HTR-8/SVneo (cell line): Measurements from ENCODE around the gene KDM1A.
"Not testable (repeated sequence)": the region's sequence is repeated elsewhere in the genome, so short reads cannot be mapped to it uniquely, and the experiment has no call there.

Experiments used
- DNase-seq: peaks from one replicate; pipeline ENCODE4 v3.0.0; 2011; ENCODE audit warnings: low spot score, mixed read lengths; ENCODE audit not compliant: insufficient read length
- FAIRE-seq: peaks from 2 replicates; lab custom pipeline; 2011; peaks lifted over from hg19 to GRCh38; lab: Jason Lieb, UNC

The KDM1A gene

DNA sequence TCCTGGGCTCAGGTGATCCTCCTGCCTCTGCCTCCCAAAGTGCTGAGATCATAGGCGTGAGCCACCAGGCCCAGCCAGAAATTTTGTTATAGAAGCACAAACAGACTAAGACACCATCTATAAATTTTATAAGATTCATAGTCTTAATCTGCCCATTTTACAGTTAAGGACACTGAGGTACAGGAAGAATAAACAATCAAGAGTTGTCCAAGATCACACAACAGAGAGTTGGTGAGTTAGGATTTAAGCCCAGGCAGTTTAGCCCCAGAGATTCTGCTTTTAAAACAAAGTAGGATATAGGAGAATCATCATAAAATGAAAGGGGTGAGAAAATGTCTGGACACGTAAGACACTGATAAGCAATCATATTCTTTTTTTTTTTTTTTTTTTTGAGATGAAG lies 10.4 kb upstream of the KDM1A start:
- no peak for DNase-seq
- no peak for FAIRE-seq

DNA sequence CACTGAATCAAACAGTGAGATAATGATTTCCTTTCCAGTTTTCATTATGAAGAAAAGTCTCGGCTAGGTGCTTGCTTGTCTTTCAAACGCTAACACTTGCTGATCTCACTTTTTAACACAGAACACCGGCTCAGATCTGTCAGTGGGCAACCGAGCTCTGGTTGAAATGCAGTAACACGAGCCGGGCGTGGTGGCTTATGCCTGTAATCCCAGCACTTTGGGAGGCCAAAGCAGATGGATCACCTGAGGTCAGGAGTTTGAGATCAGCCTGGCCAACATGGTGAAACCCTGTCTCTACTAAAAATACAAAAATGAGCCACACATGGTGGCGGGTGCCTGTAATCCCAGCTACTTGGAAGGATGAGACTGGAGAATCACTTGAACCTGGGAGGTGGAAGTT lies 9.2 kb upstream of the KDM1A start:
- DNase-seq, FAIRE-seq: not testable (repeated sequence)

DNA sequence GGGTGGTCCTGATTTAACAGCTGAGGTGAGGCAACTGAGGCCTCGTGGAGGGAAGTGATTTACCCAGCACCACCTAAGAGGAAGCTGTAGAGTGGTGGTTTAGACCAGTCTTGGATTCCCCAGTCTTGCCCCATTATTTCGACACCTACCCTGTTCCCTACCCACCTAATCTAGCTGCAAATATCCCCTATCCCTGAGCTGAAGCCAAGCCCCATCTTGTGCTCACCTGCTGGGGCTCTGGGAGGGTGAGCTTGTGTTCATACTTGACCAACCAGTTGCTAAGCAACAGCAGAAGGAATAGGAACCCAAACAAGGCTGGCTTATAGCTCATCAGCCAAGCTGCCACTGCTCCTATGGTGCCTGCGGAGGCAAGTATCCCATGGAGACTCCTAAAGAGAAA lies 5.6 kb upstream of the KDM1A start:
- FAIRE-seq = no peak
- no peak for DNase-seq

DNA sequence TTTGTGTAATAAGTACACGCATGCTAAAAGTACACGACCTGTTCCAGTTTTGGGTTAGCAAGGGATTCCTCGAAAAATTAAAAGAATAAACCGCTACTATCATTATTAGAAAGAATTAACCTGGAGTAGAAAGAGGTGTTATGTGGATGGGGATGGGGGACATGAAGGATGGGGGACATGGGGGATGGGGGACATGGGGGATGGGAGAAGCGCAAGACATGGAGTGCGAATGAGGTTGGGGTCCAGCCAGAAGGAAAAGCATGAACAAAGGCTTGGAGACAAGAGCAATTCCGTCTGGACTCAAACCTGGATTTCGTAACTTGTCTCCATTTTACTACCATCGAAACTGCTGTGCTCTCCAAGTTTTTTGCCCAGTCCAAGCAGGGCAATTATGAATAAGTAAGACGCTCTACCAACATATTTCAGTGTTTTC lies 591 bp upstream of the KDM1A start:
- no peak for FAIRE-seq
- no peak for DNase-seq

DNA sequence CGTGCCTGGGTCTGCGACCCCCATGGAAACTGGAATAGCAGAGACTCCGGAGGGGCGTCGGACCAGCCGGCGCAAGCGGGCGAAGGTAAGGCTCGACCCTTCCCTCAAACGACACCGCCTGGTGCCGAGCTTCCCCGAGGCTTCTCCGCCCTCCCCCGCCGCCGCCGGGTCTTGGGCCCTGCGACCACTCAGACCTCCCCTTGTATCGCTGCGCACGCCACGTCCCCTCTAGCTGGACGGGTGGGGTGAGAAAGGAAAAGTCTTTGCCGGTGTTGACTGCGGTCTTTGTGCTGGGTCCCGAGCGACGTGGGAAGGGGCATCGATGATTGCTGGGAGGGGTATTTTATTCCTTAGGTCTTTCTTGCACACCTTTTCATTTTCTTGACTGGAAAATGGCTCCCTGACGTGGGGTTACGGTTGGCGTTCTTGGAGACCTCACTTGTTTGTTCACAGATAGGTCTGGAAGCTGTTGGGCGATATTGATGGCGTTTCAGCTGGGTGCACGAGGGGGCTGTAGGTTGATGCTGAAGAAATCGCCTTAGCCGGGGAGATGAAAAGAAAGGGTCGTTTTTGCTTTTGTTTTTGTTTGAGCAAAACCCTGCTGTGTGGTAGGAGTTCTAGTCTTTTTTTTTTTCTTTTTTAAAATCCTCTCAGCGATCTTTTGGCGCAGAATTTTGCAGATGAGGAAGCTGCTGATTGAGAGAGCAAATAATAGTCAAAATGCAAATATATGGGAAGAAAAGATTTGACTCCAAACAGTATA lies 776 bp downstream of the KDM1A start:
- no peak for DNase-seq
- FAIRE-seq = no peak

DNA sequence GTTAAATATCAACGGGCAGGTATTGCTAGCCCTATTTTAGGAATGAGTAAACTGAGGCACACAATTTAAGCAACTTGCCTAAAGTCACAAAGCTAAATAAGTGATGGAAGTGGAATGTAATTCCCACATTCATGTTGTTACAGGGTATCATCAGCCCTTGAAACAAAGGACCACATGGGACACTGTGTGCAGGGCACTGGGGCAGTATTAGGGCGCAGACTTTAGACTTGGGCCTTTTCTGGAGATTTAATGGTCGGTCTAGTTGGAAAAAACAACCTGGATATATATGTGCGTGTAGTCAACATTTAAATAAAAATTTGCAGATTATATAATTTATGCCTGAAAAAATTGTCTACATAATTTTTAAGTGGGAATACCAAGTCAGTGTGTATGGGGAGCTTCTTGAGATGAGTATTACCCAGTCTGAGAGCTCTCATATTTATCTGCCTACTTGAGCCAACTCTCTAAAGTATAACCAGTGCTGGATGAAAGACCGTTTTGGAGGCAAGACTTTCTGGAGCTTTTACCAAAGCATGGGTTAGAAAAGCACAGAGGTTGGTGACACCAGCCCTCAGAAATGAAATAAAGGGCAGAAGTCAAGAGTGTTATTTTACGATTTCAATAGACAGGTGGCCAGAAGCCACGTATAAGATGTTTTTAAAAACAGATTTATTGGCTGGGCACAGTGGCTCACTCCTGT lies 1.6 kb downstream of the KDM1A start:
- DNase-seq (no peak), FAIRE-seq (no peak)

DNA sequence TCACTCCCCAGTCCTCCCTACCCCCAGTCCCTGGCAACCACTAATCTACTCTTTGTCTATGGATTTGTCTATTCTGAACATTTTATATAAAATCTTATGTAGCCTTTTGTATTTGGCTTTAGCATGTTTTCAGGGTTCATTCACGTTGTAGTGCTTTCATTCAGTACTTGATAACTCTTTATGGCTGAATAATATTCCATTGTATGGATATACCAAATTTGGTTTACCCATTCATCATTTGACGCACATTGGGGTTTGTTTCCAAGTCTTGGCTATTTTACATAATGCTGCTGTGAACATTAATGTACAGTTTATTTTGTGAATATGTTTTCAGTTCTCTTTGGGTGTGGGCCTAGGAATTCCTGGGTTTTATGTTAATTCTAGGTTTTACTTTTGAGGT lies 2.6 kb downstream of the KDM1A start:
- FAIRE-seq (no peak), DNase-seq (no peak)

DNA sequence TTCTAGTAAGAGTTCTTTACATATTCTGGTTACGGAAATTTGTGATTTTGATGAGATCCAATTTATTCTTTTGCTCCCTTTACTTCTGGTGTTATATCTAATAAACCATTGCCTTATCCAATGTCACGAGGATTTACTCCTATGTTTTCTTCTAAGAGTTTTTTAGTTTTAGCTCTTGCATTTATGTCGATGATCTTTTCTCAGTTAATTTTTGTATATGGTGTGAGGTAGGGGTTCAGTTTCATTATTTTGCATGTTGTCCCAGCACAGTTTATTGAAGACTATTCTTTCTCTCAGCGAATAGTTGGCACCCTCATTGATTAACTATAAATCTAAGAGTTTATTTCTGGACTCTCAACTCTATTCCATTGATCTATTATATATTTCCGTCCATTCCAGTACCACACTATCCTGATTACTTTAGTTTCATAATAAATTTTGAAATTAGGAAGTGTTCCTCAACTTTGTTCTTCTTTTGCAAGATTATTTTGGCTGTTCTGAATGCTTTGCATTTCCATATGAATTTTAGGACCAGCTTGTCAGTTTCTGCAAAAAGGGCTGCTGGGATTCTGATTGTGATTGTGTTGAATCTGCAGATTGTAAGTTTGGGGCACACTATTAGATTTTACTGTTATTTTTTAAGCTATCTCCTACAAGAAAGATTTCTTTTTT lies 4.0 kb downstream of the KDM1A start:
- FAIRE-seq = no peak
- no peak for DNase-seq

DNA sequence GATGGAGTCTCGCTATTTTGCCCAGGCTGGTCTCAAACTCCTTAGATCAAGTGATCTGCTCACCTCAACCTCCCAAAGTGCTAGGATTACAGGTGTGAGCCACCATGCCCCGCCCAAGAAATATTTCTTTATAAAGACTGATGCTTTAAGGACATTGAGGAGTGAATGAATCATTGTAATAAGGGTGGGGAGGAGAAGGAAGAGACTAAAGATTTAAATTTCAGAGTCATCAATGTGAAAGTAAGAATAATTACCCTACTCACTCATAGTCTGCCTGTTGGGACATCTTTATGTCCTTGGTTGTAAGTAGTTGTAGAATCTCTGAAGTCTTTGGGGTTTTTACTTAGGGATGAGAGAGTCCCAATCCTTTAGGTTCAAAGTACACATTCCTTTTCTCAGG lies 7.3 kb downstream of the KDM1A start:
- FAIRE-seq (no peak), DNase-seq (no peak)

DNA sequence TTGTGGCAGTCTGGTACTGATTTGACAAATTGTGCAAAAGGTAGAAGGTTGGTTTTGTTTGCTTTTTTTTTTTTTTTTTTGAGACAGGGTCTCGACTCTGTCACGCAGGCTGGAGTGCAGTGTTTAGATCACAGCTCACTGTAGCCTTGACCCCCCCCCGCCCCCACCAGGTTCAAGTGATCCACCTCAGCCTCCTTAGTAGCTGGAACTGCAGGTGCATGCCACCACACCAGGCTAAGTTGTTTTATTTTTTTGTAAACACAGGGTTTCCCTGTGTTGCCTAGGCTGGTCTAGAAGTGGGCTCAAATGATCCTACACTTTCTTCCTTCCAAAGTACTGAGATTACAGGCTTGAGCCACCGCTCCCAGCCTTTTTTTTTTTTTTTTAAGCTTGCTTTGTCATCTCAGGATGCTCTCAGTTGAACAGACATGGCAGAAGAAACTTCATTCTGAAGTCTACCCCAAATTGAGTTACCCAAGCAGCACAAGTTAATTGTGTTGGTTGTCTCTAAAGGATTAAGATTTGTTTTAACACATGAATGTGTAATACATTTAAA lies 8.2 kb downstream of the KDM1A start:
- FAIRE-seq (no peak), DNase-seq (no peak)

DNA sequence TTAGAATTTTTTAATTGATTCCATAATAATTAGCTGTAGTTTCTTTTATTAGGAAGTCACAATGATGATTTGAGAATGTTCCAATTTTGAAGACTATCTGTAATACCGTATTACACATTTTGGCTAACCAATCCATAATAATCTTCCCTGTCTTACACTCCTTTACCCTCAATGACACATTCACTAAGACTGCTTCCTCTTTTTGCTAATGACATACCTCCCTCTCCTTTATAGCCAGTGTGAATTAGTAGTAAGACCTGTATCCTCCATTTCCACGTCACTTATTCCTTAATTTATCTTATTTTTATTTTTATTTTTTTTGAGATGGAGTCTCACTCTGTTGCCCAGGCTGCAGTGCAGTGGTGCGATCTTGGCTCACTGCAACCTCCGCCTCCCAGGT lies 10.1 kb downstream of the KDM1A start:
- FAIRE-seq (no peak), DNase-seq (no peak)

DNA sequence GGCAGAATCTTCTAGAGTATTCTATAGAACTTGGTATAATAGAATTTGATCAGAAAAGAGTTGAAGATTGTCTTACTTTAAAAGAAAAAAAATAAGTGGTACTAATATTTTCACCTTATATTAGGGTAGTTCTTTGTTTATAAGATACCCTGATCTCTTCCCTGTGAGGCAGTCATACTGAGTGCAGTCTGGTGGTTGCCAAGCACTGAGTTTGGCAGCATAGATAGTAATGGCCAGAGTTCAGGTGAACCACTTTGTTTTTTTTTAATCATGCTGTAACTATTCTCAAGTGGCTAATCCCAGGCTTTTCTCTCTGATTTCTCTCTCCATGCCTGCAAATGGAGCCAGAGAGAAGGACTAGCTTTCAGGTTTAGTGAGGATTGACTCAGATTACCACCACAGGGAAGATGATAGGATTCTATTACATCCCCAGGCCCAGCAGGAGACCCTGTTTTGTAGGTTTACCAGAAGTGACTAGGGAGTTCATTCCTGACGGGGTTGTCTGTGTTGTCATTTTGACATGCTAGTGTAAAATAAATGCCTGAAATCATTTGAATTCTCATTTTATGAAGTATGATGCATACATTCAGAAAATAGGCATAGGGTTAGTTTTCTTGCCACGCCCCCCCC lies 16.7 kb downstream of the KDM1A start:
- FAIRE-seq = no peak

DNA sequence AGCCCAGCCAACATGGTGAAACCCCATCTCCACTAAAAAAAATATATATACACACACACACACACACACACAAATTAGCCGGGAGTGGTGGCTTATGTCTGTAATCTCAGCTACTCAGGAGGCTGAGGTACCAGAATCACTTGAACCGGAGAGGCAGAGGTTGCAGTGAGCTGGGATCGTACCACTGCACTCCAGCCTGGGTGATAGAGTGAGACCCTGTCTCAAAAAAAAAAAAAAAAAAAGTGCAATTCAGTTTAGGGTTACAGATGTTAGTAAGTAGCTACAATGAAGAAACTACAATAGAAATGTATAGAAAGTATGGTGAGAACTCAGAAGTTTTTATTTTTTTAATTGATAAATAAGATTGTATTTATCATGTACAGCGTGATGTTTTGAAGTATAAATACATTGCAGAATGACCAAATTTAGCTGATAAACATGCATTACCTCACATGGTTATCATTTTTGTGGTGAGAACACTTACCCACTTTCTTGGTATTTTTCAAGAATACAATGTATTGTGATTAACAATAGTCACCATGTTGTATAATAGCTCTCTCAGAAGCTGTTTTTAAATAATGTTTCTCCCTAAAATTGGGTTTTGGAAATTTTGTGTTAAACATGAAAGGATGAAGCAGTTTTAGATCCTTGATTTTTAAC lies 17.9 kb downstream of the KDM1A start:
- no peak for FAIRE-seq
- no peak for DNase-seq

More for the DNA sequence above, 16.7 kb downstream of the KDM1A start:
- DNase-seq = no peak

DNA sequence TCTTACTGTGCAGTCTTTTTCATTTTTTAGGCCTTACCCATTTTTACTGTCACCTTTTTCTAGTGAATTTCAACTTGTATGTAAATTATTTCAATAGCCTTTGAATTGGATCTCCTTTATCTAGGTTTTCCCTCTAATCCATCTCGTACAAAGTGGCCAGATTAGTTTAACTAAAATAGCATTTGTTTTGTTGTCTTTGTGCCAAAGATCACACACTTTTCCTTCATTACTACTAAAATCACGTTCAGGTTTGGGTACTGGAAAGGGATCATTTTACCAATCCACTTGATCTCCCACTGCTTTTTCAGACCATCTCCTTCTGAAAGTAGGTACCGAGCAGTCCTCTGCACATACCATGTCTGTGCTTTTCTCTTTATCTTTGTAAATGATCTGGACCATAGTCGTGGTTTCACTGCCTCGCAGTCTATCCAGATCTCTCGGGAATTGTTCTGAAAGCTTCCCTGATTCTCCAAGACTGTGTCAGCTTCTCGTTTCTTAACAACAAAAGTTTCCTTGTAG lies 20.1 kb downstream of the KDM1A start:
- no peak for FAIRE-seq
- DNase-seq = no peak

DNA sequence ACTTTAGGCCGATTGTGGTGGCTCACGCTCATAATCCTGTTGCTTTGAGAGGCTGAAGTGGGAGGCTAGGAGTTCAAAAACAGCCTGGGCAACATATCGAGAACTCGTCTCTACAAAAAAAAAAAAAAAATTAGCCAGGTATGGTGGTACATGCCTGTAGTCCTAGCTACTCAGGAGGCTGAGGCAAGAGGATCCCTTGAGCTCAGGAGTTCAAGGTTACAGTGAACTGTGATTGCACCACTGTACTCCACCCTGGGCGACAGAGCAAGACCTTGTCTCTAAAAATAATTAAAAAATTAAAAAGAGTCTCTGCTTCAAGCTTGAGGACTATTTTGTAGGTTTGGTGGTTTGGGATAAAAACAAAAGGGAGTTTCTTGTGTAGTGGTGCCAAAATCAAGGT lies 21.2 kb downstream of the KDM1A start:
- FAIRE-seq = no peak
- DNase-seq = no peak

DNA sequence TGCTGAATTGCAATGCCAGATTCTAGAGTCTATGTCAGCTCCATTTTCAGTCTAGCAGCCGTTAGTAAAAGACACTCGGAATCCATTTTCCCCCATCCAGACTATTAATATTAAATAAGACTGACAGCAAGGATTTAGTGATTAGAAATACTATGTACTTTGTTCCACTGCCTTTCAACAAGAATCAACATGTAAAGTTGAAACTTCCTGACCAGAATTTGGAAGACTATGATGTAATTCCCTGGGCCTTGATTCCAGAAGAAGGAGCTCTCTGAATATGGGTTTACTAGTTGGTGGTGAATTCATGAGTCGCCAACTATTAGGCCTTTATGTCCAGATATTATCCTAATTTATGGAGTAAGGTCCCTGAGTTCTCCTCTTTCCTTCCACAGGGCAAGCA lies 24.8 kb downstream of the KDM1A start:
- DNase-seq (no peak), FAIRE-seq (no peak)

DNA sequence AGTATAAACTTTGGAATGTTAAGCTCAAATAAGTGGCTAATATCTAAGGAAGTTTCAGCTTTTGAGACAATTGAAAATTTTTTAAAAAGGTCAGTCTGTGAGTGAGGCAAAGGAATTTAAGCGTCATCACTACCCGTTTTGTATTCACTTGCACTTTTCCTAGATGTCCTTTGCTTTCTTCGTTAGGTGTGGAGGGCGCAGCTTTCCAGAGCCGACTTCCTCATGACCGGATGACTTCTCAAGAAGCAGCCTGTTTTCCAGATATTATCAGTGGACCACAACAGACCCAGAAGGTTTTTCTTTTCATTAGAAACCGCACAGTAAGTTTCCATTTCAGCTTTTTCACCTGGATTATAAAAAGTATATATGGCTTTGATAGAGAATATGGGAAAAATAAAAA lies 30.9 kb downstream of the KDM1A start:
- no peak for FAIRE-seq
- no peak for DNase-seq

DNA sequence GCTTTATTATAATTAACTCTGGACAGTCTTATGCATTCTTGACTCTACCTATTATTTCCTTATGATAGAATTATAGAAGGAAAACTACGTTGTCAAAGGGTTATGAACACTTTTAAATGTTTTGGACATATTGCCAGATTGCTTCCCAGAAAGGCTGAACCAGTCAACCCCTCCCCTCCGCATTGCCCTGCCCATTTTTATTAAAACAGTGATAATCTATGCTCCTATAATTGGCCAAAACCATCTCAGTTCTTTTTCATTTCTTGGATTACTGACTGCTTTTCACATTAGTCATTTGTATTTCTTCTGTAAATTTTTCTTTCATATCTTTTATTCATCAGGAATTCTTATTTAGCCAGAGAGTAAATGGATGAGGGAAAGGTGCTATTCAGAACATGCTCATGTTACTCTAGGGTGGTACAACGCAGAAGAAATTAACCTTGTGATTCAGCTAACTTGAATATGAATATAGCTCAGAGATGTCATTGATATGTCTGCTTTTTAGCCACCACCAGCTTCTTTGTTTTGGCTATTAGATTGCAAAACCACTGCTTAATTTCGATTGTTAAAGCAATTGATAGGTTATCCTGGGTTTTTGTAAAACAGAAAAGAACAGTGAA lies 32.1 kb downstream of the KDM1A start:
- DNase-seq (no peak), FAIRE-seq (no peak)

DNA sequence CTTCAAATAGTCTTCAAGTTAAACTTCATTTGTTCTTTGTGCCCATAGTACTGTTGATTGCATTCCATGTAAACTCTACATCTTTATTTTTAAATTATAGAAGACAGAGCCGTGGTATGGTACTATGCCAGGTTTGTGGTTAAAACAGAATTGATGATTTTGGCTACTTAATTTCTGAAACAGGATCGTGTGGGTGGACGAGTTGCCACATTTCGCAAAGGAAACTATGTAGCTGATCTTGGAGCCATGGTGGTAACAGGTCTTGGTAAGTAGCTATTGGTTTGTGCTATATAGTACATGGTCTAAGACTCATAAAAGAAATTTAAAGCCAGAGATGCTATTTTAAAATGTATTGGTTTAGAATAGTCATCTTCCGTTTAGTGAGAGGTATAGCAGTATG lies 38.0 kb downstream of the KDM1A start:
- FAIRE-seq = no peak

More for the DNA sequence above, 38.0 kb downstream of the KDM1A start:
- DNase-seq = no peak
